HFFc6 (cell line): ENCODE data around the gene SLC38A10. TPM values are rescaled to one million over a fixed set of nuclear protein-coding genes. Genes with fewer than 3 reads are reported as not detected.

Experiments
- DNase-seq: peaks from one replicate; pipeline ENCODE4 v3.0.0-alpha.2; 2018
- H3K27ac Mint-ChIP-seq: 2 replicates; pipeline ENCODE4 v1.8.0; 2020; ENCODE audit warnings: mild to moderate bottlenecking, mixed read lengths
- H3K27me3 Mint-ChIP-seq: 2 replicates; pipeline ENCODE4 v1.8.0; 2021; ENCODE audit warnings: mild to moderate bottlenecking, moderate library complexity, mixed read lengths; ENCODE audit not compliant: insufficient read depth
- H3K36me3 Mint-ChIP-seq: 2 replicates; pipeline ENCODE4 v1.8.0; 2021; ENCODE audit warnings: low read depth, mixed read lengths
- H3K4me1 Mint-ChIP-seq: 2 replicates; pipeline ENCODE4 v1.8.0; 2020; ENCODE audit warnings: low read depth, mixed read lengths
- H3K4me3 Mint-ChIP-seq: 2 replicates; pipeline ENCODE4 v1.8.0; 2020; ENCODE audit warnings: mild to moderate bottlenecking, moderate library complexity, mixed read lengths
- H3K9me3 Mint-ChIP-seq: 2 replicates; pipeline ENCODE4 v1.8.0; 2020; ENCODE audit warnings: mild to moderate bottlenecking, mixed read lengths
- total RNA-seq, 6 experiments: library from RNA; stranded (reverse); fragmentation: NEBNext Ultra II Directional; extraction: Animal tissue kit (Norgen Biotek cat#: 25700); gene quantifications; 2 replicates in 1 of 6; 3 replicates in 5 of 6; pipeline ENCODE4 v1.2.3, GENCODE V29; 2021
- TF ChIP-seq, protein P1 (sequence below): fragments of 200-600 bp; sonication (generic); IDR thresholded peaks from 2 replicates; pipeline ENCODE4 v1.5.0; 2021; ENCODE audit warnings: antibody characterized with exemption, mild to moderate bottlenecking

The SLC38A10 gene
- total RNA-seq, 6 experiments from 2014 or later: 71.2 to 88.3 (median 72.2) TPM

DNA sequence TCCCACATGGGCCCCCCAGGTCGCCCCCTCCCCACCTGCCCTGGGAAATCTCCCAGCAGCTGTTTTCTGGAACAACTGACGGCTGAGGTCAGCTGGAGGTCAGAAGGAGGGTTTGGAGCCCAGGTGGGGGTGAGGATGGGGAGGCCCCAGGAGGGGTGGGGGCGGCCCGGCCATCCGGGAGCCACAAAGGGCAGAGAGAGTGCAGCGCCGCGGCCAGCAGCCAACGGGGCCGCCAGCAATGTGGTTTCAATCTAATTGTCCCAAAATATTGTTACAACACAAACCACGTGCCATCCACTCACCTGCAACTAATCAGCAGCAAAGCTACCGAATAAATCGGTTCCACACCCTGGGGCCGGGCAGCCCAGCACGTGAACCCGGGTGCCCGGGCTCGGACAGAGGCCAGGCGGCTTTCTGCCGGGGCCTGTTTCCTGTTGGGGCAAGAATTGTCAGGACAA, 28.3 kb upstream of the SLC38A10 start:
- H3K27ac Mint-ChIP-seq: no peak overlapping the region
- no peak overlapping the region for H3K4me3 Mint-ChIP-seq
- no peaks in the 10 kb centered on the region for H3K9me3 Mint-ChIP-seq
- TF ChIP-seq, protein P1, sequence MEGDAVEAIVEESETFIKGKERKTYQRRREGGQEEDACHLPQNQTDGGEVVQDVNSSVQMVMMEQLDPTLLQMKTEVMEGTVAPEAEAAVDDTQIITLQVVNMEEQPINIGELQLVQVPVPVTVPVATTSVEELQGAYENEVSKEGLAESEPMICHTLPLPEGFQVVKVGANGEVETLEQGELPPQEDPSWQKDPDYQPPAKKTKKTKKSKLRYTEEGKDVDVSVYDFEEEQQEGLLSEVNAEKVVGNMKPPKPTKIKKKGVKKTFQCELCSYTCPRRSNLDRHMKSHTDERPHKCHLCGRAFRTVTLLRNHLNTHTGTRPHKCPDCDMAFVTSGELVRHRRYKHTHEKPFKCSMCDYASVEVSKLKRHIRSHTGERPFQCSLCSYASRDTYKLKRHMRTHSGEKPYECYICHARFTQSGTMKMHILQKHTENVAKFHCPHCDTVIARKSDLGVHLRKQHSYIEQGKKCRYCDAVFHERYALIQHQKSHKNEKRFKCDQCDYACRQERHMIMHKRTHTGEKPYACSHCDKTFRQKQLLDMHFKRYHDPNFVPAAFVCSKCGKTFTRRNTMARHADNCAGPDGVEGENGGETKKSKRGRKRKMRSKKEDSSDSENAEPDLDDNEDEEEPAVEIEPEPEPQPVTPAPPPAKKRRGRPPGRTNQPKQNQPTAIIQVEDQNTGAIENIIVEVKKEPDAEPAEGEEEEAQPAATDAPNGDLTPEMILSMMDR: no peak
- no peak for DNase-seq
- H3K4me1 Mint-ChIP-seq: peaks cover 9% of the 10 kb centered on the region
- no peaks in the 10 kb centered on the region for H3K36me3 Mint-ChIP-seq
- H3K27me3 Mint-ChIP-seq: no peaks in the 10 kb centered on the region; the same call in 1 of the 2 replicates

DNA sequence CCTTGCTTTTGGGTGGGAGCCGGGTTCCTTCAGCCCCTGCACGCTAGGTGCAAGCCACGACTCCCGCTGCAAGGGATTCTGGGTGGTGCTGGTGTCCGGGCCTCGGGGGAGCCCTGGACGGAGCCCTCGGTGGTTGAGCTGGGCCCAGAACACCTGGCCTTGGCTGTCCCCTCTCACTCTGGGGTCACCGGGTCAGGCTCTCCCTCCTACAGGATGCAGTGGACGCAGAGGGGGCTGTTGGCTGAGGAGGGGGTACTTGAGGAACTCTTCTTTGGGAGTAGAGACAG, 27.9 kb upstream of the SLC38A10 start:
- Mint-ChIP-seq H3K9me3 (no peaks in the 10 kb centered on the region), H3K36me3 (no peaks in the 10 kb centered on the region), H3K27me3 (no peaks in the 10 kb centered on the region; the same call in 1 of the 2 replicates), H3K4me1 (peaks cover 9% of the 10 kb centered on the region), H3K4me3 (no peak overlapping the region), H3K27ac (no peak overlapping the region)
- DNase-seq: no peak
- TF ChIP-seq, protein P1: no peak

DNA sequence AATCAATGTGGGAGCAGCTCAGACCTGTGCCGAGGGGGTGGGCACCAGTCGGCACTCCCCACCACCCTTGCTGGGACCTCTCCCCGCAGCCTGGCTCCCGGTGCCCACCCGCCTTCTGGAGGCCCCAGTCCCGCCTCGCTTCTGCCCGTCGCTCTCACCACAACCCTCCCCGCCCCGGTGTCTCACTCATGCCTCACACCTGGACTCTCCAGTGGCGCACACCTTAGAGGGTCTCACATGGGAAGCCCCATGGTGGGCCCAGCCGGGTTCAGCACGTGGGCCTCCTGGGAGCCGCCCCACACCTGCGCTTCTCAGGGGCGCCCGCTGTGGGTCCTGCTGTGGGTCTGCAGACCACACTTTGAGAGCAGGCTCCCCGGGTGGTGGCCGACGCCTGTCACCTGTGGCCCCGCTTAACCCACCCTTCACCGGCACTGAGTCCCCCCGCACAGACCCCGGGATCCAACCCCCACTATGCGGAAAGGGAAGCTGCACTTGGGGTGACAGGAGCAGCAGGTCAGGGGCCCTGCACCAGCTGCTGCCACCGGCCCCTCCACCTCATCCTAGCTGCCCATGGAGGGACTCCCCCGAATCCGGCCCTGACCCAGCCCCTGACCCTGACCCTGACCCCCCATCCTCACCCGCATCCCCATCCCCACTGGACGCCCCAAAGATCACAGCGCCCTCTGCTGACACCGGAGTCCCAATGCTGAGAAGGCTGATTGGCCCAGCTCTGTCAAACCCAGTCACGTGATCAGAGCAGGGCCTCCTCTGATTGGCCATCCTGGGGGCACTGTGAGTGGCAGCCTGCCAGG, 27.4 kb upstream of the SLC38A10 start:
- Mint-ChIP-seq H3K36me3 (no peaks in the 10 kb centered on the region), H3K27me3 (no peaks in the 10 kb centered on the region; the same call in 1 of the 2 replicates), H3K27ac (no peak overlapping the region), H3K4me3 (no peak overlapping the region), H3K4me1 (peaks cover 9% of the 10 kb centered on the region), H3K9me3 (no peaks in the 10 kb centered on the region)
- TF ChIP-seq, protein P1: peak; percentile 55
- no peak for DNase-seq

DNA sequence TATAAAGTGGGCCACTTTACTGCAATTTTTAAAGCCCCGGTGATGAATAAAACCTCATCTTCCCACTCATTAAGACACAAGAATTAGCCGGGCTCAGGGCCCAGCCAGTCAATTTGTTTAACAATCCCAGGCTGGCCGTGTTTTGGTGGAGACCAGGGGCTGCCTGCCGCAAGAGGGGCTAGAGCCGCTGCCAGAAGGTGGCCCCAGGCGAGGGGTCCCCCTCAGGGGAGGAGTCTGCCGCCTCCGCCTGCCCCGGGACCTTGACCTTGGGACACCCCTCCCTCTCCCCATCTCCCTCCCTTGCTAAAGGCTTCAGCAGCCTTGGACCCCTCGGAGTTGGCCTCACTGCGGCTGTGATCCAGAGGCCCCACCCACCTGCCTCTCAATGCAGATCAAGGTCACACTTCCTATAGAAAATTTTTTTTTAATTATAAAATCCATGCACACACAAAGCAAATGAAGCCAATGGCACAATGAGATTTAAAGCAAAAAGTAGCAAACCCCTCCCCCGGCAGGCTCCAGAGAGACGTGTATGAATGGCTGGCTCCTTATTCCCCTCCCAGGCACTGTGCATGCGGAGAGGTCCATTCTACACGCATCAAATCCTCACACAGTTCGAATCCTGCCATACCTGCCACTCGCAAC, 23.0 kb upstream of the SLC38A10 start:
- Mint-ChIP-seq H3K9me3 (no peaks in the 10 kb centered on the region), H3K36me3 (no peaks in the 10 kb centered on the region), H3K4me3 (no peak overlapping the region), H3K4me1 (no peaks in the 10 kb centered on the region), H3K27ac (no peak overlapping the region), H3K27me3 (peaks cover 5% of the 10 kb centered on the region)
- TF ChIP-seq, protein P1: no peak
- no peak for DNase-seq

DNA sequence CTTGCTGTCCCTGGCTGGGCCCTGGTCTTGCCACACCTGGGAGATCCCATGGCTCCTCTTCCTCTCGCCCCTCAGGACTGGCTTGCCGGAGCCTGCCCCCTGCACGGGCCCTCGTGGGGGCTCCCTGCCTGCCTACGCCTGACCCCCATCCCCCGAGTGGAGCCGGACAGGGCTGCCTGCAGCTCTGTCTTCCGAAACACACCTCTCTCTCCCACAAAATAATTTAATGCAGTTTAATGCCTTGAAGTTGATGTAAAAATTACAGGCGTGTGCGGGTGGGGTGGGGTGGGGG, 22.4 kb upstream of the SLC38A10 start:
- Mint-ChIP-seq H3K9me3 (no peaks in the 10 kb centered on the region), H3K36me3 (no peaks in the 10 kb centered on the region), H3K27ac (no peak overlapping the region), H3K27me3 (peaks cover 5% of the 10 kb centered on the region), H3K4me3 (no peak overlapping the region), H3K4me1 (no peaks in the 10 kb centered on the region)
- no peak for DNase-seq
- TF ChIP-seq, protein P1: no peak
